Psoas muscle (tissue), 8 donors: ENCODE measurements around the gene RLF. TPM values are rescaled to one million over a fixed set of nuclear protein-coding genes. Genes with fewer than 3 reads are reported as not detected.

ENCODE experiments used
- ATAC-seq, 4 donors: fragments of 200-7000 bp; cut with Tn5 transposase; one replicate each; pipeline ENCODE4 v1.9.1; 2020; ENCODE audit warnings: moderate library complexity in 3 of 4, mild to moderate bottlenecking in 2 of 4
- DNase-seq, 2 donors: peaks; one replicate each; pipeline ENCODE4 v3.0.0-alpha.2; 2020
- H3K27ac ChIP-seq: fragments of 200-600 bp; one replicate; pipeline ENCODE4 v1.8.0; 2022
- H3K27me3 ChIP-seq, 3 donors: fragments of 200-600 bp in 1 of 3; one replicate each; pipeline versions ENCODE4 v1.6.1 to v1.8.0; 2013 to 2022; ENCODE audit warnings: low read length in 2 of 3, mild to moderate bottlenecking in 2 of 3, moderate library complexity in 1 of 3; ENCODE audit not compliant: insufficient read depth in 3 of 3
- H3K36me3 ChIP-seq, 2 donors: fragments of 200-600 bp in 1 of 2; one replicate each; pipeline versions ENCODE4 v1.6.1 to v1.8.0; 2013 to 2022; ENCODE audit warnings: low read depth in 1 of 2, mild to moderate bottlenecking in 1 of 2, moderate library complexity in 1 of 2; ENCODE audit not compliant: insufficient read depth in 1 of 2
- H3K4me1 ChIP-seq: fragments of 200-600 bp; one replicate; pipeline ENCODE4 v1.8.0; 2022
- H3K4me3 ChIP-seq: fragments of 200-600 bp; one replicate; pipeline ENCODE4 v1.8.0; 2022; ENCODE audit warnings: mild to moderate bottlenecking
- H3K9me3 ChIP-seq: fragments of 200-600 bp; one replicate; pipeline ENCODE4 v1.8.0; 2022
- WGBS, 3 donors: extraction: QIAGEN DNeasy Blood & Tissue Kit; methylation state at CpG; one replicate each; pipeline versions ENCODE4 v1.1.6 to v1.1.7; 2013; 5-methylcytosine and 5-hydroxymethylcytosine counted together
- intact Hi-C, 2 donors: fragments of 100-400 bp; cut with DNase I; formaldehyde crosslinking; loops; one replicate each; pipeline versions ENCODE4 v1.11.0 to v1.14.2; 2022
- polyA plus RNA-seq, 3 donors: library from polyadenylated mRNA; stranded (reverse); fragments of 200-250 nt; gene quantifications; one replicate each; pipeline ENCODE4 v1.2.3, GENCODE V29; 2013
- total RNA-seq, 4 donors: library from RNA; stranded (reverse); fragmentation: NEBNext Ultra II Directional in 2 of 4; extraction: Animal tissue kit (Norgen Biotek cat#: 25700) in 2 of 4; gene quantifications; one replicate each; pipeline versions ENCODE4 v1.2.1 to v1.2.4, GENCODE V29; 2021 to 2023
- TF ChIP-seq, protein P1 (sequence below): fragments of 200-600 bp; IDR thresholded peaks from one replicate; pipeline ENCODE4 v1.8.0; 2022; ENCODE audit warnings: antibody characterized with exemption
- donor health status: healthy with polysubstance abuse.
- donor health status: DM: no; HTN: no; CAD: no; lungs with moderate emphysema.
- donor health status: Bipolar disorder and iron deficiency.
- donor health status: healthy.
- donor health status: DM: yes; HTN: yes; CAD: no.
- donor health status: DM: no; HTN: no; CAD: no.
- donor health status: DM: no; HTN: no; CAD: no.
- donor health status: DM: yes; HTN: yes; CAD: no.

Gene RLF
- total and polyA plus RNA-seq, 7 donors, result 4.5 to 16.4 (median 10.3) TPM

DNA sequence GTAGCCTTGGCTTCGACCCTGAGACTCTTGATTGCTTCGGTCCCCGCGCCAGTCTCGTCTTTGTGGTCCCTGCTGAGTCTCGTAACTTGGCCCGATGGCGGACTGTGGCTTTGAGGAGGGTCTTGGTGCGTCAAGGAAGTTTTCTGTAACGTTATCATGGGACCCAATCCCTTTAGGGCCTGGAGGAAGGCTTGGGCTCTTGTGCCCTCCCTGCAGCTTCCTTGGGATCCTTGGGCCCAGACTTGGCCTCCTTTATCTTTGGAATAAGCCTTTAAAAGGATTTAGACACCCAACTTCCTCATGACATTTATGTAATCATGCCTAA, 97.2 kb downstream of the RLF start:
- TF ChIP-seq, protein P1, sequence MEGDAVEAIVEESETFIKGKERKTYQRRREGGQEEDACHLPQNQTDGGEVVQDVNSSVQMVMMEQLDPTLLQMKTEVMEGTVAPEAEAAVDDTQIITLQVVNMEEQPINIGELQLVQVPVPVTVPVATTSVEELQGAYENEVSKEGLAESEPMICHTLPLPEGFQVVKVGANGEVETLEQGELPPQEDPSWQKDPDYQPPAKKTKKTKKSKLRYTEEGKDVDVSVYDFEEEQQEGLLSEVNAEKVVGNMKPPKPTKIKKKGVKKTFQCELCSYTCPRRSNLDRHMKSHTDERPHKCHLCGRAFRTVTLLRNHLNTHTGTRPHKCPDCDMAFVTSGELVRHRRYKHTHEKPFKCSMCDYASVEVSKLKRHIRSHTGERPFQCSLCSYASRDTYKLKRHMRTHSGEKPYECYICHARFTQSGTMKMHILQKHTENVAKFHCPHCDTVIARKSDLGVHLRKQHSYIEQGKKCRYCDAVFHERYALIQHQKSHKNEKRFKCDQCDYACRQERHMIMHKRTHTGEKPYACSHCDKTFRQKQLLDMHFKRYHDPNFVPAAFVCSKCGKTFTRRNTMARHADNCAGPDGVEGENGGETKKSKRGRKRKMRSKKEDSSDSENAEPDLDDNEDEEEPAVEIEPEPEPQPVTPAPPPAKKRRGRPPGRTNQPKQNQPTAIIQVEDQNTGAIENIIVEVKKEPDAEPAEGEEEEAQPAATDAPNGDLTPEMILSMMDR, result no peak
- Histone ChIP-seq H3K27ac (peak overlapping the region; percentile 92), H3K36me3 (peaks cover 7 to 38% of the 10 kb centered on the region in 2 donors), H3K27me3 (no peaks in the 10 kb centered on the region), H3K4me1 (peaks cover 53% of the 10 kb centered on the region), H3K9me3 (no peaks in the 10 kb centered on the region), H3K4me3 (peak overlapping the region; percentile 90)
- intact Hi-C loops, result loop anchor here (5.0 to 10.0 kb wide), 3 partner anchors 94 to 214 kb away; partner anchors contain the start of genes RLF (in 2 of the 2) and CAP1 (in 1 of the 2)
- 0 to 1% (median 0%) methylated on average over 10 of the region's 10 CpGs for WGBS, 3 donors
- DNase-seq (no peak), ATAC-seq (peak in 1 of 4 donors; percentile 8)

DNA sequence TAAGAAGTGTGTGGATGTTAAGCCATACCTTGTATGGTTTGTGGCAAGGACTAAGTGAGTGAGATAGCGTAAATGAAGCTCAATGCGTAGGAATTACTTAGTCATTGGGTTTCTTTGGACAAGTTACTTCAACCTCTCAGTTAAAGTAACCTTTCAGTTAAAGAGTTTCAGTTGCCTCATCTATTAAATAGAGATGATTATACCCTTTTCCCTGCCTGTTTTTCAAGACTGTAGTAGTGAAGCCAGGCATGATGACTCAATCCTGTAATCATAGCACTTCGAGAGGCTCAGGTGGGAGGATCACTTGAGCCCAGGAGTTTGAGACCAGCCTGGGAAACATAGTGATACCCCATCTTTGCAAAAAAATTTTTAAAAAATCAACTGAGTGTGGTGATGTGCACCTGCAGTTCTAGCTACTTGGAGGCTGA, 103.2 kb downstream of the RLF start:
- peaks cover 46% of the 10 kb centered on the region for H3K4me1 ChIP-seq

DNA sequence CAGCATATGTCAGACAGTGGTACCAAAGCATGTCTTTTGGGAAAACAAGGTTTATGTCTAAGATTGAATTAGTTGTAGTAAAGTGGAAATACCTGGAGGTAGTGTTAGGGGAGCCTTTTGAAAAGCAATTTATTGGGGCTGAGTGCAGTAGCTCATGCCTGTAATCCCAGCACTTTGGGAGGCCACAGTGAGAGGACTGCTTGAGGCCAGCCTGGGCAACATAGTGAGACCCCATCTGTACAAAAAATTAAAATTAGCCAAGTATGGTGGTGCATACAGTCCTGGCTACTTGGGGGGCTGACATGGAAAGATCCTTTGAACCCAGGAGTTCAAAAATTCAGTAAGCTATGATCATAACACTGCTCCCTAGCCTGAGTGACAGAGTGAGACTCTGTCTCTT, 104.1 kb downstream of the RLF start:
- DNase-seq, result no peak
- Histone ChIP-seq H3K9me3 (no peaks in the 10 kb centered on the region), H3K36me3 (peaks cover 7 to 82% of the 10 kb centered on the region in 2 donors), H3K27me3 (no peaks in the 10 kb centered on the region), H3K27ac (no peak overlapping the region), H3K4me3 (no peak overlapping the region), H3K4me1 (peaks cover 36% of the 10 kb centered on the region)
- TF ChIP-seq, protein P1, result no peak
- no peak for ATAC-seq
- intact Hi-C loops, result no loop called here

More for the DNA sequence above, 103.2 kb downstream of the RLF start:
- DNase-seq (no peak), ATAC-seq (peak in 1 of 4 donors; percentile 20)
- Histone ChIP-seq H3K27ac (no peak overlapping the region), H3K9me3 (no peaks in the 10 kb centered on the region), H3K36me3 (peaks cover 7 to 81% of the 10 kb centered on the region in 2 donors), H3K4me3 (no peak overlapping the region), H3K27me3 (no peaks in the 10 kb centered on the region)
- intact Hi-C loops, result no loop called here
- WGBS, 3 donors, result 85 to 90% (median 87%) methylated on average over 3 of the region's 3 CpGs
- TF ChIP-seq, protein P1, result no peak

DNA sequence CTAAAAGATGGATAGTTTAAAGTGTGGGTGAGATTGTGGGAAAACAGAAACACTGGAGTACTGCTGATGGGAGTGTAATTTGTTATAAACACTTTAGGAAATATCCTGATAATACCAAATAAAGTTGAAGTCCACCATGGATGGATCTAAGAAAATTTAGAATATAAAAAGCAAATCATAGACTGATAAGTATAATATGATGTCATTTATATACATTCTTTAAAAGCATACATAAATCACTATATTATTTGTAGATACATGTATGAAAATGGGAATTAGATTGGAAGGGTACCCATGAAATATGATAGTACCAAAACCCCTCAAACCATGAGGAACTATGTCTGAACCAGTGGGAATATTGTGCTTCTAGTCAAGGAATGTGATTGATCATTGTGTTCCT, 104.7 kb downstream of the RLF start:
- H3K4me3 ChIP-seq, result no peak overlapping the region
- no peak overlapping the region for H3K27ac ChIP-seq
- H3K27me3 ChIP-seq, result no peaks in the 10 kb centered on the region
- no peaks in the 10 kb centered on the region for H3K9me3 ChIP-seq
- peaks cover 35% of the 10 kb centered on the region for H3K4me1 ChIP-seq
- intact Hi-C loops, result no loop called here
- H3K36me3 ChIP-seq, result peaks cover 4 to 82% of the 10 kb centered on the region in 2 donors
- no peak for DNase-seq
- ATAC-seq, result no peak
- TF ChIP-seq, protein P1, result no peak

DNA sequence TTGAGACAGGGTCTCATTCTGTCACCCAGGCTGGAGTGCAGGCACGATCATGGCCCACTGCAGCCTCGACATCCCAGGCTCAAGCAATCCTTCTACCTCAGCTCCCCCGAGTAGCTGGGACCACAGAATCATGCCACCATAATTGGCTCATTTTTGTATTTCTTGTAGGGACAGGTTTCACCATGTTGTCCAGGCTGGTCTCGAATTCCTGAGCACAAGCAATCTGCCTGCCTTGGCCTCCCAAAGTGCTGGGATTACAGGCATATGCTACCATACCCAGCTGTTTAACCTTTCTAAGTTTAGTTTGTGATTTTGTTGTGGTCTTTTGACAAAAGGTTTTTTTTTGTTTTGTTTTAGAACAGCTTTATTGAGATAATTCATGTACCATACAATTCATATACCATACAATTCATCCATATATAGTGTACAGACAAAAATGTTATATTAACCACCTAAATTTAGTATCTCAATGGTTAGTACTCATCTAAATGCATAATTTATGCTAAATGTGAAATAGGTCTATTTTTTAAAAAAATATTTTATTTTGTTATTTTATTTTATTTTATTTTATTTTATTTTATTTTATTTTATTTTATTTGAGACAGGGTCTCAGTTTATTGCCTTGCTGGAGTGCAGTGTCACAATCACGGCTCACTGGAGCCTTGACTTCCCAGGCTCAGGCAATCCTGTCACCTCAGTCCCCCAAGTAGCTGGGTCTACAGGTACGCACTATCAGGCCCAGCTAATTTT, 105.8 kb downstream of the RLF start:
- Histone ChIP-seq H3K36me3 (peaks cover 0 to 82% of the 10 kb centered on the region in 2 donors), H3K4me3 (no peak overlapping the region), H3K27ac (peak overlapping the region; percentile 69), H3K4me1 (peaks cover 35% of the 10 kb centered on the region), H3K27me3 (no peaks in the 10 kb centered on the region), H3K9me3 (no peaks in the 10 kb centered on the region)
- 74 to 82% (median 78%) methylated on average over 6 of the region's 6 CpGs for WGBS, 3 donors
- DNase-seq, result no peak
- ATAC-seq, result peak in 3 of 4 donors; percentile 28 to 54 (median 33)
- TF ChIP-seq, protein P1, result no peak
- intact Hi-C loops, result no loop called here
